Keratinocyte (primary cell): ENCODE data around the gene DPP7. TPM values are rescaled to one million over a fixed set of nuclear protein-coding genes. Genes with fewer than 3 reads are reported as not detected.
"Not testable (repeated sequence)": the region's sequence is repeated elsewhere in the genome, so short reads cannot be mapped to it uniquely, and the experiment has no call there.

Experiments
- DNase-seq: peaks from one replicate; pipeline ENCODE4 v3.0.0-alpha.2; 2011; ENCODE audit warnings: low read depth, missing footprints, low spot score
- FAIRE-seq: peaks from 2 replicates; lab custom pipeline; 2011; peaks lifted over from hg19 to GRCh38; lab: Jason Lieb, UNC
- H2AFZ ChIP-seq: 2 replicates; pipeline ENCODE4 v1.6.0; 2012; ENCODE audit warnings: low read length, control low read depth, inconsistent platforms; ENCODE audit not compliant: control insufficient read depth
- H3K27ac ChIP-seq: 2 replicates; pipeline ENCODE4 v1.5.1; 2011; ENCODE audit warnings: low read length; ENCODE audit not compliant: control insufficient read depth, insufficient read depth
- H3K27me3 ChIP-seq: 3 replicates; pipeline ENCODE4 v1.6.0; 2011; ENCODE audit warnings: low read length; ENCODE audit not compliant: control insufficient read depth, insufficient read depth; ENCODE audit errors: extremely low read depth
- H3K36me3 ChIP-seq, 2 experiments: 2 replicates in 1 of 2; 3 replicates in 1 of 2; pipeline ENCODE4 v1.5.1; 2011; ENCODE audit warnings: low read length in 2 of 2, mild to moderate bottlenecking in 1 of 2; ENCODE audit not compliant: control insufficient read depth in 2 of 2, insufficient read depth in 2 of 2; ENCODE audit errors: extremely low read depth in 1 of 2
- H3K4me1 ChIP-seq: 3 replicates; pipeline ENCODE4 v1.5.1; 2011; ENCODE audit warnings: low read length; ENCODE audit not compliant: control insufficient read depth, insufficient read depth; ENCODE audit errors: extremely low read depth
- H3K4me2 ChIP-seq: 3 replicates; pipeline ENCODE4 v1.6.0; 2011; ENCODE audit warnings: low read depth, low read length; ENCODE audit not compliant: control insufficient read depth, insufficient read depth; ENCODE audit errors: extremely low read depth
- H3K4me3 ChIP-seq, 3 experiments: fragments of 200-600 bp in 1 of 3; sonication (generic) in 1 of 3; 2 replicates in 2 of 3; 3 replicates in 1 of 3; pipeline ENCODE4 v1.5.1; 2011 to 2016; ENCODE audit warnings: low read length in 3 of 3, mild to moderate bottlenecking in 3 of 3, control low read depth in 2 of 3, inconsistent platforms in 1 of 3, low read depth in 1 of 3, mixed read lengths in 1 of 3, mixed run types in 1 of 3, moderate library complexity in 1 of 3; ENCODE audit not compliant: control insufficient read depth in 2 of 3, insufficient read depth in 2 of 3; ENCODE audit errors: extremely low read depth in 1 of 3
- H3K79me2 ChIP-seq: 2 replicates; pipeline ENCODE4 v1.6.0; 2012; ENCODE audit warnings: low read length; ENCODE audit not compliant: control insufficient read depth, insufficient read depth
- H3K9ac ChIP-seq: 3 replicates; pipeline ENCODE4 v1.6.0; 2011; ENCODE audit warnings: low read length; ENCODE audit not compliant: control insufficient read depth, insufficient read depth; ENCODE audit errors: extremely low read depth
- H3K9me1 ChIP-seq: 3 replicates; pipeline ENCODE4 v1.6.0; 2011; ENCODE audit warnings: low read length; ENCODE audit not compliant: control insufficient read depth, insufficient read depth; ENCODE audit errors: extremely low read depth
- H3K9me3 ChIP-seq: 2 replicates; pipeline ENCODE4 v1.5.1; 2012; ENCODE audit warnings: low read depth, low read length; ENCODE audit not compliant: control insufficient read depth
- H4K20me1 ChIP-seq: 3 replicates; pipeline ENCODE4 v1.6.0; 2011; ENCODE audit warnings: low read length; ENCODE audit not compliant: control insufficient read depth, insufficient read depth; ENCODE audit errors: extremely low read depth
- CTCF ChIP-seq, 3 experiments: IDR thresholded peaks in 1 of 3; conservative IDR thresholded peaks in 1 of 3; optimal IDR thresholded peaks in 1 of 3; 2 replicates in 2 of 3; 3 replicates in 1 of 3; pipeline versions ENCODE3 to v1.5.1; 2011; ENCODE audit warnings: low read length in 3 of 3, mild to moderate bottlenecking in 3 of 3, moderate library complexity in 2 of 3, control low read depth in 1 of 3, inconsistent platforms in 1 of 3; ENCODE audit not compliant: insufficient read depth in 2 of 3; ENCODE audit errors: extremely low read depth in 1 of 3
- EZH2 ChIP-seq: IDR thresholded peaks from one replicate; pipeline ENCODE4 v1.6.1; 2012; ENCODE audit warnings: inconsistent platforms, mild to moderate bottlenecking, low read length, moderate library complexity
- dilution Hi-C: fragments of 300-500 bp; cut with MboI; formaldehyde crosslinking; loops from one replicate; pipeline ENCODE4 v1.7.0; 2020; ENCODE audit warnings: low sequenced_read_pairs; ENCODE audit not compliant: extremely low pct_ligation_motif_present
- polyA plus RNA-seq, 5 experiments: library from polyadenylated mRNA; depleted of rRNA in 3 of 5; stranded (reverse) in 3 of 5; stranded (forward) in 1 of 5; unstranded in 1 of 5; fragments of >200 nt; gene quantifications; 1 replicate in 1 of 5; 2 replicates in 3 of 5; 3 replicates in 1 of 5; pipeline versions ENCODE4 v1.2.1 to v1.2.3, GENCODE V29; 2011 to 2012; ENCODE audit warnings: missing spikeins in 2 of 5, low read depth in 1 of 5, low replicate concordance in 1 of 5

Gene DPP7
- polyA plus RNA-seq, 1 donor (not counting 4 experiments of a cell fraction or from before 2014, with no cell fraction given): 35.3 TPM

- TF ChIP-seq EZH2 (no peak), CTCF (optimal IDR thresholded peaks at IDR 0.05 in 1 of 3, IDR thresholded peaks at IDR 0.05 in 1 of 3, conservative IDR thresholded peaks at IDR 0.05 in 1 of 3; ENCODE audit: extremely low read depth in 1 of 3, insufficient read depth in 2 of 3, low read length in 3 of 3) (no peak)
- Histone ChIP-seq H3K9ac (peak overlapping the region; percentile 80), H3K9me1 (no peaks in the 10 kb centered on the region), H4K20me1 (peaks cover 3% of the 10 kb centered on the region), H3K4me1 (peaks cover 15% of the 10 kb centered on the region), H3K9me3 (no peaks in the 10 kb centered on the region), H2AFZ (no peak overlapping the region), H3K4me3 (peak overlapping the region; percentile 2 to 88 (median 86)), H3K27me3 (no peaks in the 10 kb centered on the region), H3K79me2 (peaks cover 31% of the 10 kb centered on the region), H3K4me2 (peak overlapping the region; percentile 92), H3K27ac (peak overlapping the region; percentile 31), H3K36me3 (no peaks in the 10 kb centered on the region)
- DNase-seq (no peak), FAIRE-seq (no peak)
- dilution Hi-C loops: no loop called here
These were observed 13.0 kb upstream of the DPP7 start for GRCh38 chr9:137127301-137128157.

DNA sequence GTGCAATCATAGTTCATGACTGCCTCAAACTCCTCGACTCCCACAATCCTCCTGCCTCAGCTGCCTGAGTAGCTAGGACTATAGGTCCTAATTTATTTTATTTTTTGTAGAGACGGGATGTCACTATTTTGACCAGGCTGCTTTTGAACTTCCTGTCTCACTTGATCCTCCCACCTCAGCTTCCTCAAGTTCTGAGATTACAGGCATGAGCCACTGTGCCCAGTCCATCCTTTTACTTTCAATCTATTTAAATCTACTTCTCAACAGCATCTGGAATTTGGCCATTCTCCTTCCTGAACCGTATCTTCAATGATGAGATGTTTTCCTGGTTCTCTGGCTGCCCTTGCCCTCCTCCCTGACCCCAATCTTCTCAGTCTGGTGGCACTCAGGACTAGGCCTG lies 12.3 kb upstream of the DPP7 start:
- DNase-seq (no peak), FAIRE-seq (no peak)
- Histone ChIP-seq H3K27me3 (no peaks in the 10 kb centered on the region), H3K79me2 (peaks cover 31% of the 10 kb centered on the region), H3K4me1 (peaks cover 15% of the 10 kb centered on the region), H2AFZ (no peak overlapping the region), H3K4me2 (no peak overlapping the region), H3K4me3 (no peak overlapping the region), H3K27ac (no peak overlapping the region), H3K9me3 (no peaks in the 10 kb centered on the region), H3K9ac (no peak overlapping the region), H3K36me3 (no peaks in the 10 kb centered on the region), H4K20me1 (peaks cover 3% of the 10 kb centered on the region), H3K9me1 (no peaks in the 10 kb centered on the region)
- TF ChIP-seq EZH2: no peak
- TF ChIP-seq CTCF (optimal IDR thresholded peaks at IDR 0.05 in 1 of 3, IDR thresholded peaks at IDR 0.05 in 1 of 3, conservative IDR thresholded peaks at IDR 0.05 in 1 of 3; ENCODE audit: extremely low read depth in 1 of 3, insufficient read depth in 2 of 3, low read length in 3 of 3): no peak
- dilution Hi-C loops: no loop called here

DNA sequence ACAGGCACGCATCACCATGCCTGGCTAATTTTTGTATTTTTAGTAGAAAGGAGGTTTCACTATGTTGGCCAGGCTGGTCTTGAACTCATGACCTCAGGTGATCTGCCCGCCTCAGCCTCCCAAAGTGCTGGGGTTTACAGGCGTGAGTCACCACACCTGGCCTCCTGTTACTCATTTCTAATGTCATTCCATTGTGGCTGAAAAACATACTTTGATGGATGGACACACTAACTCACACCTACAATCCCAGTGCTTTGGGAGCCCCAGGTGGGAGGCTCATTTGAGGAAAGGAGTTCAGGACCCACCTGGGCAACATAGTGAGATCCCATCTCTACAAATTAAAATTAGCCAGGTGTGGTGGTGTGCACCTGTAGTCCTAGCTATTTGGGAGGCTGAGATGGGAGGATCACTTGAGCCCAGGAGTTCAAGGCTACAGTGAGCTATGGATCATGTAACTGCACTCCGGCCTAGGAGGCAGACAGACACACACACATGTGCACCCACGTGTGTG lies 9.5 kb upstream of the DPP7 start:
- DNase-seq, dilution Hi-C loops, H3K9me1 ChIP-seq: not testable (repeated sequence)

More for the DNA sequence above, 9.5 kb upstream of the DPP7 start:
- not testable (repeated sequence) for H3K36me3 ChIP-seq, H3K27ac ChIP-seq, H3K27me3 ChIP-seq, H3K9me3 ChIP-seq, H3K9ac ChIP-seq, H3K4me2 ChIP-seq, FAIRE-seq, H2AFZ ChIP-seq, H3K4me3 ChIP-seq, H4K20me1 ChIP-seq
- peaks cover 26% of the 10 kb centered on the region for H3K79me2 ChIP-seq
- peaks cover 12% of the 10 kb centered on the region for H3K4me1 ChIP-seq
